ENCODE data around the gene INO80E. TPM values are rescaled to one million over a fixed set of nuclear protein-coding genes. Genes with fewer than 3 reads are reported as not detected.

INO80E gene
- total and polyA plus RNA-seq, 2 of the 8 experiments (the other 6 are each of a cell fraction or from before 2014, with no cell fraction given), result 43.0 to 91.2 TPM

- Histone ChIP-seq H3K9ac (replicated peaks in 1 of 4; ENCODE audit: extremely low read depth in 1 of 4, low read depth in 3 of 4, low read length in 3 of 4) (no peak overlapping the region), H3K23me2 (ENCODE audit: low read depth, low read length) (no peaks in the 10 kb centered on the region), H3K9me3 (ENCODE audit: insufficient read depth in 2 of 2, low read depth in 1 of 2, low read length in 1 of 2) (no peaks in the 10 kb centered on the region), H2AK5ac (ENCODE audit: low read depth, low read length) (no peak overlapping the region), H4K91ac (replicated peaks; ENCODE audit: insufficient read length, low read length) (no peak overlapping the region), H4K5ac (ENCODE audit: insufficient read length, low read depth, low read length) (no peak overlapping the region), H3K4me1 (replicated peaks in 1 of 4; ENCODE audit: control insufficient read depth in 3 of 4, insufficient read depth in 4 of 4, low read length in 3 of 4) (no peaks in the 10 kb centered on the region), H3K4ac (replicated peaks; ENCODE audit: insufficient read length, low read depth, low read length) (no peak overlapping the region), H2BK20ac (ENCODE audit: low read length) (no peak overlapping the region), H3K79me1 (ENCODE audit: low read depth, low read length) (no peaks in the 10 kb centered on the region), H3K4me2 (ENCODE audit: insufficient read depth in 1 of 2, low read depth in 2 of 2, low read length in 2 of 2) (no peak overlapping the region), H3K4me3 (ENCODE audit: extremely low read depth in 1 of 4, insufficient read depth in 2 of 4, low read depth in 3 of 4, low read length in 4 of 4) (no peak overlapping the region), H3K56ac (replicated peaks; ENCODE audit: insufficient read length, low read depth, low read length) (no peak overlapping the region), H3K79me2 (ENCODE audit: control insufficient read depth in 1 of 2, insufficient read depth in 2 of 2, low read length in 2 of 2) (no peaks in the 10 kb centered on the region), H2BK12ac (ENCODE audit: low read depth, low read length) (no peak overlapping the region), H2BK120ac (replicated peaks; ENCODE audit: low read depth, low read length) (no peak overlapping the region), H2BK15ac (ENCODE audit: low read length) (no peak overlapping the region), H4K8ac (ENCODE audit: extremely low read depth, insufficient read depth, low read length) (no peak overlapping the region; the same call in 1 of the 2 replicates), H3K14ac (ENCODE audit: insufficient read length) (no peak overlapping the region), H3K23ac (ENCODE audit: insufficient read length) (no peak overlapping the region), H4K20me1 (replicated peaks in 1 of 2; ENCODE audit: control insufficient read depth in 1 of 2, insufficient read depth in 2 of 2, low read length in 2 of 2) (no peaks in the 10 kb centered on the region), H2BK5ac (ENCODE audit: low read depth, low read length) (no peak overlapping the region), H2AFZ (ENCODE audit: low read length) (no peak overlapping the region), H3K27ac (ENCODE audit: low read depth, low read length) (no peak overlapping the region), H3K27me3 (replicated peaks in 1 of 4; ENCODE audit: control insufficient read depth in 3 of 4, extremely low read depth in 1 of 4, insufficient read depth in 3 of 4, low read length in 3 of 4) (no peaks in the 10 kb centered on the region), H3K18ac (ENCODE audit: extremely low read depth, low read length) (no peak overlapping the region), H3K36me3 (ENCODE audit: control insufficient read depth in 2 of 4, insufficient read depth in 4 of 4, low read length in 3 of 4) (peaks cover 8 to 54% (median 38%) of the 10 kb centered on the region in 4 experiments)
- CTCF ChIA-PET (ENCODE audit: partially characterized antibody), result interaction anchor here (0.6 to 2.0 kb wide), 3 partner anchors 13 to 107 kb away, joined by 4 to 7 read pairs (median 5); partner anchors contain the start of gene TLCD3B
- FAIRE-seq, result no peak
- 93% methylated on average over 16 of the region's 17 CpGs; no CpG with 5 or more reads in 1 of the 2 experiments for WGBS, 2 experiments (ENCODE audit: extremely low coverage in 1 of 2, insufficient coverage in 1 of 2, insufficient read length in 1 of 2, insufficient replicate concordance in 2 of 2, low coverage in 1 of 2, low lambda C conversion rate in 2 of 2, missing lambda C conversion rate in 1 of 2)
- DNase-seq (ENCODE audit: low read depth in 1 of 2, low spot score in 2 of 2), result no peak
- POLR2A ChIA-PET (ENCODE audit: partially characterized antibody), result interaction anchor here (0.5 to 0.7 kb wide), 3 partner anchors 12 to 55 kb away, joined by 3 to 4 read pairs (median 3); no protein-coding TSS in a partner anchor
- TF ChIP-seq RAD21 (IDR thresholded peaks at IDR 0.05 in 1 of 2, conservative IDR thresholded peaks at IDR 0.05 in 1 of 2; ENCODE audit: low read depth in 2 of 2, low read length in 2 of 2), result no peak
- TF ChIP-seq SIX5 (IDR thresholded peaks at IDR 0.05; ENCODE audit: low read depth, low read length), result no peak
- no peak for TF ChIP-seq MAX (IDR thresholded peaks at IDR 0.05)
- no peak for TF ChIP-seq POU5F1 (IDR thresholded peaks at IDR 0.05; ENCODE audit: low read depth, low read length)
- no peak for TF ChIP-seq FOSL1 (IDR thresholded peaks at IDR 0.05; ENCODE audit: insufficient read depth, low read depth, low read length)
- no peak for TF ChIP-seq EZH2 (IDR thresholded peaks at IDR 0.05; ENCODE audit: low read depth, low read length, severe bottlenecking)
- TF ChIP-seq KDM4A (IDR thresholded peaks at IDR 0.05; ENCODE audit: low read depth, low read length, severe bottlenecking), result no peak
- no peak for TF ChIP-seq SRF (IDR thresholded peaks at IDR 0.05; ENCODE audit: low read depth, low read length)
- TF ChIP-seq ZNF274 (IDR thresholded peaks at IDR 0.05; ENCODE audit: borderline replicate concordance, extremely low read depth, low read length), result no peak
These were observed 7.5 kb upstream of the INO80E start for GRCh38 chr16:29988346-29989075.
